GM23248 (cell line): Measurements from ENCODE around the gene CDH7. TPM values are rescaled to one million over a fixed set of nuclear protein-coding genes. Genes with fewer than 3 reads are reported as not detected.

Experiments used
- DNase-seq: peaks from one replicate; pipeline ENCODE4 v3.0.0-alpha.2; 2015
- H2AFZ ChIP-seq: fragments of 200-600 bp; sonication (generic); 2 replicates; pipeline ENCODE4 v1.6.1; 2016; ENCODE audit warnings: antibody characterized with exemption
- H3F3A ChIP-seq: fragments of 200-600 bp; sonication (generic); 2 replicates; pipeline ENCODE4 v1.6.1; 2016; ENCODE audit warnings: mild to moderate bottlenecking, antibody characterized with exemption, mixed run types; ENCODE audit not compliant: insufficient read depth
- H3K27ac ChIP-seq: fragments of 200-600 bp; sonication (generic); 2 replicates; pipeline ENCODE4 v1.5.1; 2016; ENCODE audit warnings: mild to moderate bottlenecking
- H3K27me3 ChIP-seq: fragments of 200-600 bp; sonication (generic); replicated peaks from 2 replicates; pipeline ENCODE4 v1.6.1; 2016; ENCODE audit warnings: mild to moderate bottlenecking; ENCODE audit not compliant: insufficient read depth
- H3K36me3 ChIP-seq: fragments of 200-600 bp; sonication (generic); 2 replicates; pipeline ENCODE4 v1.6.1; 2016; ENCODE audit warnings: low read depth, mild to moderate bottlenecking
- H3K4me1 ChIP-seq: fragments of 200-600 bp; sonication (generic); 2 replicates; pipeline ENCODE4 v1.6.1; 2016; ENCODE audit warnings: mild to moderate bottlenecking; ENCODE audit not compliant: insufficient read depth
- H3K4me2 ChIP-seq: fragments of 200-600 bp; sonication (generic); one replicate; pipeline ENCODE4 v1.6.1; 2016; ENCODE audit warnings: mild to moderate bottlenecking; ENCODE audit not compliant: unreplicated experiment
- H3K4me3 ChIP-seq: fragments of 200-600 bp; sonication (generic); 2 replicates; pipeline ENCODE4 v1.5.1; 2016; ENCODE audit warnings: mild to moderate bottlenecking
- H3K79me2 ChIP-seq: fragments of 200-600 bp; sonication (generic); 2 replicates; pipeline ENCODE4 v1.6.1; 2016; ENCODE audit warnings: mild to moderate bottlenecking; ENCODE audit not compliant: insufficient read depth
- H3K9ac ChIP-seq: fragments of 200-600 bp; sonication (generic); 2 replicates; pipeline ENCODE4 v1.6.1; 2016; ENCODE audit warnings: mild to moderate bottlenecking
- H3K9me2 ChIP-seq: fragments of 200-600 bp; sonication (generic); 2 replicates; pipeline ENCODE4 v1.6.1; 2016; ENCODE audit warnings: mixed run types, mild to moderate bottlenecking, moderate library complexity; ENCODE audit not compliant: insufficient read depth
- H3K9me3 ChIP-seq: fragments of 200-600 bp; sonication (generic); one replicate; pipeline ENCODE4 v1.6.1; 2017; ENCODE audit warnings: low read depth
- H4K20me1 ChIP-seq: fragments of 200-600 bp; sonication (generic); 2 replicates; pipeline ENCODE4 v1.6.0; 2016; ENCODE audit not compliant: insufficient read depth
- EZH2 ChIP-seq: fragments of 200-600 bp; sonication (generic); IDR thresholded peaks from 2 replicates; pipeline ENCODE4 v1.6.1; 2018; ENCODE audit warnings: antibody characterized with exemption, mild to moderate bottlenecking; ENCODE audit not compliant: insufficient read depth, poor library complexity, severe bottlenecking
- EZH2phosphoT487 ChIP-seq: fragments of 200-600 bp; sonication (generic); IDR thresholded peaks from 2 replicates; pipeline ENCODE4 v1.6.1; 2018; ENCODE audit warnings: antibody characterized with exemption, moderate library complexity, mild to moderate bottlenecking, low read depth; ENCODE audit not compliant: insufficient read depth
- WGBS, 2 experiments: methylation state at CpG; one replicate each; pipeline ENCODE4 v1.1.6; 2015 to 2017; ENCODE audit warnings: low lambda C conversion rate in 2 of 2, low coverage in 1 of 2; ENCODE audit errors: missing lambda C conversion rate in 2 of 2; 5-methylcytosine and 5-hydroxymethylcytosine counted together
- in situ Hi-C: fragments of 300-500 bp; cut with MboI; formaldehyde crosslinking; loops from 2 replicates; pipeline ENCODE4 v1.15.0; 2020
- polyA plus RNA-seq: library from polyadenylated mRNA; unstranded; fragments of >200 nt; fragmentation: Nextera tagmentation; extraction: Ambion mirVana; gene quantifications from 2 replicates; pipeline ENCODE4 v1.2.1, GENCODE V29; 2016
- total RNA-seq: library from RNA; depleted of rRNA; stranded (reverse); fragments of >200 nt; shearing (Covaris generic); gene quantifications from 2 replicates; pipeline ENCODE4 v1.2.3, GENCODE V29; 2014

CDH7 gene
- total and polyA plus RNA-seq, 2 experiments from 2014 or later: not detected

GRCh38 chr18:65746936-65747335 is 3.9 kb upstream of the CDH7 start:
- no peaks in the 10 kb centered on the region for H3K9me3 ChIP-seq
- DNase-seq: no peak
- H3K27me3 ChIP-seq: no peaks in the 10 kb centered on the region
- no peaks in the 10 kb centered on the region for H3K36me3 ChIP-seq
- 3 to 5% methylated on average over 3 of the region's 3 CpGs for WGBS, 2 experiments
- no peaks in the 10 kb centered on the region for H3K9me2 ChIP-seq
- no peak overlapping the region for H3K9ac ChIP-seq
- H3F3A ChIP-seq: no peaks in the 10 kb centered on the region
- no peaks in the 10 kb centered on the region for H3K4me1 ChIP-seq
- no peak overlapping the region for H2AFZ ChIP-seq
- in situ Hi-C loops: no loop called here
- no peak overlapping the region for H3K4me3 ChIP-seq
- no peak overlapping the region for H3K27ac ChIP-seq
- H3K79me2 ChIP-seq: no peaks in the 10 kb centered on the region
- H4K20me1 ChIP-seq: no peaks in the 10 kb centered on the region
- TF ChIP-seq EZH2phosphoT487: no peak
- TF ChIP-seq EZH2: no peak
- H3K4me2 ChIP-seq: no peak overlapping the region

- no peaks in the 10 kb centered on the region for H3K4me1 ChIP-seq
- no peaks in the 10 kb centered on the region for H3K79me2 ChIP-seq
- no peaks in the 10 kb centered on the region for H4K20me1 ChIP-seq
- no peak for TF ChIP-seq EZH2phosphoT487
- H3F3A ChIP-seq: no peaks in the 10 kb centered on the region
- H3K27ac ChIP-seq: no peak overlapping the region
- WGBS, 2 experiments: 31 to 37% methylated on average over 2 of the region's 2 CpGs
- no peaks in the 10 kb centered on the region for H3K9me2 ChIP-seq
- H3K36me3 ChIP-seq: no peaks in the 10 kb centered on the region
- in situ Hi-C loops: no loop called here
- no peaks in the 10 kb centered on the region for H3K9me3 ChIP-seq
- H3K9ac ChIP-seq: no peak overlapping the region
- no peak for DNase-seq
- H3K4me3 ChIP-seq: no peak overlapping the region
- H2AFZ ChIP-seq: no peak overlapping the region
- no peaks in the 10 kb centered on the region for H3K27me3 ChIP-seq
- no peak overlapping the region for H3K4me2 ChIP-seq
Measured at GRCh38 chr18:65748321-65748720, 2.5 kb upstream of the CDH7 start.

- Histone ChIP-seq H3K79me2 (no peaks in the 10 kb centered on the region), H3F3A (no peaks in the 10 kb centered on the region), H3K4me2 (no peak overlapping the region), H4K20me1 (no peaks in the 10 kb centered on the region), H3K4me1 (no peaks in the 10 kb centered on the region), H3K27me3 (no peaks in the 10 kb centered on the region), H2AFZ (no peak overlapping the region), H3K27ac (no peak overlapping the region), H3K4me3 (no peak overlapping the region), H3K9me3 (no peaks in the 10 kb centered on the region), H3K9me2 (no peaks in the 10 kb centered on the region), H3K9ac (no peak overlapping the region), H3K36me3 (no peaks in the 10 kb centered on the region)
- TF ChIP-seq EZH2phosphoT487: no peak
- no peak for TF ChIP-seq EZH2
- in situ Hi-C loops: no loop called here
- WGBS, 2 experiments: 9 to 15% methylated on average over 8 of the region's 8 CpGs
- DNase-seq: no peak
Measured at GRCh38 chr18:65749841-65750240, 971 bp upstream of the CDH7 start.

- DNase-seq: no peak
- TF ChIP-seq EZH2 (no peak), EZH2phosphoT487 (no peak)
- Histone ChIP-seq H3K79me2 (no peaks in the 10 kb centered on the region), H3K4me1 (no peaks in the 10 kb centered on the region), H3K9me2 (no peaks in the 10 kb centered on the region), H3K9ac (no peak overlapping the region), H3K4me2 (no peak overlapping the region), H2AFZ (no peak overlapping the region), H3K27ac (no peak overlapping the region), H3K4me3 (no peak overlapping the region), H4K20me1 (no peaks in the 10 kb centered on the region), H3K36me3 (no peaks in the 10 kb centered on the region), H3F3A (no peaks in the 10 kb centered on the region), H3K9me3 (no peaks in the 10 kb centered on the region), H3K27me3 (no peaks in the 10 kb centered on the region)
- in situ Hi-C loops: no loop called here
- WGBS, 2 experiments: 18 to 19% methylated on average over 32 to 42 of the region's 42 CpGs
Measured at GRCh38 chr18:65751155-65752085, 608 bp downstream of the CDH7 start.
